HepG2 (cell line): ENCODE data around the gene MTHFR.

Experiments
- AKAP8 ChIP-seq: sonication (generic); formaldehyde crosslinking; IDR thresholded peaks from 2 replicates; pipeline ENCODE4 v1.5.1; 2020; ENCODE audit warnings: mild to moderate bottlenecking, missing genetic modification reagents
- ATM ChIP-seq: fragments of 450-650 bp; IDR thresholded peaks from 2 replicates; pipeline ENCODE4 v1.7.1; 2017; ENCODE audit warnings: mild to moderate bottlenecking, borderline replicate concordance
- BRCA1 ChIP-seq: sonication (generic); formaldehyde crosslinking; IDR thresholded peaks from 2 replicates; pipeline ENCODE4 v1.4.0; 2020; ENCODE audit warnings: missing genetic modification reagents
- DPF2 ChIP-seq: sonication (generic); formaldehyde crosslinking; IDR thresholded peaks from 2 replicates; pipeline ENCODE4 v1.4.0; 2020; ENCODE audit warnings: mild to moderate bottlenecking, low read depth, missing genetic modification reagents, borderline replicate concordance
- FOXK1 ChIP-seq: sonication (generic); formaldehyde crosslinking; IDR thresholded peaks from 2 replicates; pipeline ENCODE4 v1.4.0; 2020; ENCODE audit warnings: low read depth, missing genetic modification reagents, borderline replicate concordance
- FOXP1 ChIP-seq, 2 experiments: fragments of 450-650 bp in 1 of 2; IDR thresholded peaks; 2 replicates each; pipeline ENCODE4 v1.6.1; 2017 to 2018; ENCODE audit warnings: antibody characterized with exemption in 1 of 2
- NAIF1 ChIP-seq: sonication (generic); formaldehyde crosslinking; IDR thresholded peaks from 2 replicates; pipeline ENCODE4 v1.5.0; 2020; ENCODE audit warnings: mild to moderate bottlenecking, missing genetic modification reagents, borderline replicate concordance
- NR3C1 ChIP-seq: sonication (generic); formaldehyde crosslinking; IDR thresholded peaks from 2 replicates; pipeline ENCODE4 v1.4.0; 2020; ENCODE audit warnings: missing genetic modification reagents
- REPIN1 ChIP-seq: sonication (generic); formaldehyde crosslinking; IDR thresholded peaks from 2 replicates; pipeline ENCODE4 v1.8.0; 2022; ENCODE audit warnings: missing genetic modification reagents, low read depth, mild to moderate bottlenecking, borderline replicate concordance
- SRF ChIP-seq: IDR thresholded peaks from 2 replicates; pipeline ENCODE4 v1.6.1; 2011; ENCODE audit warnings: mild to moderate bottlenecking, low read depth, low read length, moderate library complexity
- TF ChIP-seq, protein P1 (sequence below): sonication (generic); formaldehyde crosslinking; IDR thresholded peaks from 2 replicates; pipeline ENCODE4 v1.4.0; 2020; ENCODE audit warnings: missing genetic modification reagents

DNA sequence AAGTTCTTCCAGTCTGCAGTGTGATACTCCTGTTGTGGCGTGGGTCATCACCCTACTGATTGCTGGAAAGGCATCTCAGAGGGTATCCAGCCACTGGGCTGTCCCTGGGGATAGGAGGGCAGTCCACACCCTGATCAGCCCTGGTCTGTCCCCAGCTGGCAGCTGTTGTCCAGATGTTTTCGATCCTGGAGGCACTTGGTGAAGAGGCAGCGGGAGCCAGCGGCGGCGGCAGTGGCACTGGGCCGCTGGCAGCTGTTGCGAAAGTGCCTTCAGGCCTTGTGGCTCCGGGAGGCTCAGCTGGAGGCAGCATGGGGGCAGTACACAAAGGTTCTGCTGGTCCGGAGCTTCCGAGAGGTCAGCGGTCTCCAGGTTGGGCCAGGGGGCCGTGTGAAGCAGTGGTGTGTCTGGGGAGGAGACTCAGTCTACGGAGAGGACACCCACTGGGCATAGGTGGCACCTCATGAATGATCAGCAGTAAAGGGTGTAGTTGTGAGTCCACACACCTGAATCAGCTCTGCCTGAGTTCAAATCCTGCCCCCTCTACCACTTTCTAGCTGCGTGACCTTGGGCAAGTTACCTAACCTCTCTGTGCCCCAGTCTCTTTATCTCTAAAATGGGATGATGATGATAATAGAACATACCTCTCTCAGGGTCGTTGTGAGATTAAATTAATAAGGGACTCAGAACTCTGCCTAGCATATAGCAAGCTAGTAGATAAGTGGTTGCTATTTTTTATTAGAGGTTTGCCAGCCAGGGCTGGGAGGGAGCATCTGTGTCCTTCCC is 37.7 kb downstream of the MTHFR start:
- no peak for TF ChIP-seq BRCA1 (CRISPR knock-in tag)
- TF ChIP-seq FOXK1 (CRISPR knock-in tag): no peak
- TF ChIP-seq REPIN1 (CRISPR knock-in tag): no peak
- TF ChIP-seq NR3C1 (CRISPR knock-in tag): no peak
- no peak for TF ChIP-seq NAIF1
- TF ChIP-seq ATM: no peak
- no peak for TF ChIP-seq SRF
- TF ChIP-seq, protein P1, sequence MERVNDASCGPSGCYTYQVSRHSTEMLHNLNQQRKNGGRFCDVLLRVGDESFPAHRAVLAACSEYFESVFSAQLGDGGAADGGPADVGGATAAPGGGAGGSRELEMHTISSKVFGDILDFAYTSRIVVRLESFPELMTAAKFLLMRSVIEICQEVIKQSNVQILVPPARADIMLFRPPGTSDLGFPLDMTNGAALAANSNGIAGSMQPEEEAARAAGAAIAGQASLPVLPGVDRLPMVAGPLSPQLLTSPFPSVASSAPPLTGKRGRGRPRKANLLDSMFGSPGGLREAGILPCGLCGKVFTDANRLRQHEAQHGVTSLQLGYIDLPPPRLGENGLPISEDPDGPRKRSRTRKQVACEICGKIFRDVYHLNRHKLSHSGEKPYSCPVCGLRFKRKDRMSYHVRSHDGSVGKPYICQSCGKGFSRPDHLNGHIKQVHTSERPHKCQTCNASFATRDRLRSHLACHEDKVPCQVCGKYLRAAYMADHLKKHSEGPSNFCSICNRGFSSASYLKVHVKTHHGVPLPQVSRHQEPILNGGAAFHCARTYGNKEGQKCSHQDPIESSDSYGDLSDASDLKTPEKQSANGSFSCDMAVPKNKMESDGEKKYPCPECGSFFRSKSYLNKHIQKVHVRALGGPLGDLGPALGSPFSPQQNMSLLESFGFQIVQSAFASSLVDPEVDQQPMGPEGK (CRISPR knock-in tag): no peak
- TF ChIP-seq AKAP8 (CRISPR knock-in tag): no peak
- TF ChIP-seq FOXP1 (IDR thresholded peaks at IDR 0.05): no peak
- no peak for TF ChIP-seq FOXP1 (CRISPR knock-in tag; IDR thresholded peaks at IDR 0.05)
- no peak for TF ChIP-seq DPF2 (CRISPR knock-in tag)
